ENCODE measurements around the gene TRPV2.

Gene TRPV2

GRCh38 chr17:16425202-16425601 is 9.8 kb downstream of the TRPV2 start:
- peaks cover 99% of the 10 kb centered on the region for H3K36me3 Mint-ChIP-seq
- DNase-seq (ENCODE audit: low spot score in 2 of 2) (no peak), ATAC-seq (no peak)
- H3K27ac Mint-ChIP-seq: no peak overlapping the region
- H3K4me1 Mint-ChIP-seq: peaks cover 21% of the 10 kb centered on the region
- H3K4me3 Mint-ChIP-seq: no peak overlapping the region
- no peaks in the 10 kb centered on the region for H3K9me3 Mint-ChIP-seq

- Mint-ChIP-seq H3K27ac (peak overlapping the region; percentile 78), H3K4me1 (peaks cover 14% of the 10 kb centered on the region), H3K4me3 (no peak overlapping the region), H3K9me3 (no peaks in the 10 kb centered on the region), H3K36me3 (peaks cover 99% of the 10 kb centered on the region)
- no peak for DNase-seq (ENCODE audit: low spot score in 2 of 2)
- ATAC-seq: no peak
Measured at GRCh38 chr17:16425698-16426659, 10.6 kb downstream of the TRPV2 start.

- peaks cover 12% of the 10 kb centered on the region for H3K4me1 Mint-ChIP-seq
- peaks cover 90% of the 10 kb centered on the region for H3K36me3 Mint-ChIP-seq
- peak overlapping the region; percentile 78 for H3K27ac Mint-ChIP-seq
- no peak for ATAC-seq
- no peaks in the 10 kb centered on the region for H3K9me3 Mint-ChIP-seq
- H3K4me3 Mint-ChIP-seq: no peak overlapping the region
- no peak for DNase-seq (ENCODE audit: low spot score in 2 of 2)
Measured at GRCh38 chr17:16427020-16427419, 11.6 kb downstream of the TRPV2 start.

DNA sequence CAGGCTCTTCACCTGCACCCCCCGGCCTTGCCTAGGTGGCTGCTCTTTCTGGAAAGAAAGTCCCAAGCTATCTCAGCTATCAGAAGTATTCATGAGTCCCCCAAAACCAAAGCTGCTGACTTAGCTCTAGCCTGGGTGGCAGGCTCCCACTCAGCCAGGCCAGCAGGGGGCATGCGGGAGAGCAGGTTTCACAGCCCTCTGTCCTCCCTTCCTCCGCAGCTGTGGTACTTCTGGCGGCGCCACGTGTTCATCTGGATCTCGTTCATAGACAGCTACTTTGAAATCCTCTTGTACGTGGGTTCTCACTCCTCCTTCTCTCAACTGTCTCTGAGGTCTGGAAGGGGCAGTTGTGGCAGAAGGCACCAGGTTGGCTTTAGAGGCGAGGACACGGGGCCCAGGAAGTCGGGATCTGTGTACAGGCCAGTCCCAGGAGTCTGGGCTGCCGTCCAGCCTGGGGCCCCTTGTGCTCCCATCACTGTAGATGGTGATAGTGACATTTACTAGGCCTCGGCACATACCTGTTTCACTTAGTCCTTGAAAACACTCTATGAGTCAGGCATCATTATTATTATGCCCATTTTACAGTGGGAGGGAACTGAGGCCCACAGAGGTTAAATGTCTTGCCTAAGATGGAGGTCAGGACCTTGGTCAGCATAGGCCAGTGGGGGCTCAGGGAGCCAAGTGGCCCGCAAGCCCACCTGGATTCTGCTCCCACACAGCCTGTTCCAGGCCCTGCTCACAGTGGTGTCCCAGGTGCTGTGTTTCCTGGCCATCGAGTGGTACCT is 12.9 kb downstream of the TRPV2 start:
- Mint-ChIP-seq H3K27ac (peak overlapping the region; percentile 85), H3K36me3 (peaks cover 88% of the 10 kb centered on the region), H3K9me3 (no peaks in the 10 kb centered on the region), H3K4me3 (no peak overlapping the region), H3K4me1 (peaks cover 12% of the 10 kb centered on the region)
- ATAC-seq (peak; percentile 74), DNase-seq (ENCODE audit: low spot score in 2 of 2) (peak in 1 of 2 donors; percentile 64)

GRCh38 chr17:16429083-16429482 is 13.7 kb downstream of the TRPV2 start:
- Mint-ChIP-seq H3K4me1 (peaks cover 12% of the 10 kb centered on the region), H3K27ac (peak overlapping the region; percentile 85), H3K36me3 (peaks cover 80% of the 10 kb centered on the region), H3K4me3 (no peak overlapping the region), H3K9me3 (no peaks in the 10 kb centered on the region)
- DNase-seq (ENCODE audit: low spot score in 2 of 2) (no peak), ATAC-seq (peak; percentile 6)

GRCh38 chr17:16430650-16431049 is 15.3 kb downstream of the TRPV2 start:
- Mint-ChIP-seq H3K9me3 (no peaks in the 10 kb centered on the region), H3K4me1 (peaks cover 15% of the 10 kb centered on the region), H3K36me3 (peaks cover 65% of the 10 kb centered on the region), H3K4me3 (no peak overlapping the region), H3K27ac (peak overlapping the region; percentile 85)
- no peak for ATAC-seq
- DNase-seq (ENCODE audit: low spot score in 2 of 2): no peak

DNA sequence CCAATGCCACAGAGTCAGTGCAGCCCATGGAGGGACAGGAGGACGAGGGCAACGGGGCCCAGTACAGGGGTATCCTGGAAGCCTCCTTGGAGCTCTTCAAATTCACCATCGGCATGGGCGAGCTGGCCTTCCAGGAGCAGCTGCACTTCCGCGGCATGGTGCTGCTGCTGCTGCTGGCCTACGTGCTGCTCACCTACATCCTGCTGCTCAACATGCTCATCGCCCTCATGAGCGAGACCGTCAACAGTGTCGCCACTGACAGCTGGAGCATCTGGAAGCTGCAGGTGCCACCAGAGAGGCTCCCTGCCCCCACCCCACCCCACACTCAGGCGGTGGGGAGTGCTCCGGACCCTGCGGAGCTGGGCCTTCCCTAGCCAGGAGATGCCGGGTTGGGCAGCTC is 16.6 kb downstream of the TRPV2 start:
- H3K4me3 Mint-ChIP-seq: no peak overlapping the region
- peaks cover 52% of the 10 kb centered on the region for H3K36me3 Mint-ChIP-seq
- no peak for ATAC-seq
- no peak for DNase-seq (ENCODE audit: low spot score in 2 of 2)
- peak overlapping the region; percentile 37 for H3K27ac Mint-ChIP-seq
- peaks cover 24% of the 10 kb centered on the region for H3K4me1 Mint-ChIP-seq
- no peaks in the 10 kb centered on the region for H3K9me3 Mint-ChIP-seq

DNA sequence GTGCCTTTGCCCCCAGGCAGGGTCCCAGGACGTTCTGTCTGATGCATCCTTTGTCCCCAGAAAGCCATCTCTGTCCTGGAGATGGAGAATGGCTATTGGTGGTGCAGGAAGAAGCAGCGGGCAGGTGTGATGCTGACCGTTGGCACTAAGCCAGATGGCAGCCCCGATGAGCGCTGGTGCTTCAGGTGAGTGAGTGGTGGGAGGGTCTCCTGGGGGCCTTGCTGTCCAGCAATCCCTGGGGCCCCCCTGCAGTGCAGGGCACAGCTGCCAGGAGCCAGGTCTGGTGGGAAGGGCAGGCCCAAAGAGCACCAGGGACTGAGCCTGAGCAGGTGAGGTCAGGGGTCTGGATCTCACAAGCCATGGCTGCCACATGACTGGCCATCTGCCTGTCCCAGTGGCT is 18.1 kb downstream of the TRPV2 start:
- H3K9me3 Mint-ChIP-seq: no peaks in the 10 kb centered on the region
- no peak for ATAC-seq
- peak overlapping the region; percentile 37 for H3K27ac Mint-ChIP-seq

GRCh38 chr17:16434662-16435061 is 19.3 kb downstream of the TRPV2 start:
- peaks cover 42% of the 10 kb centered on the region for H3K36me3 Mint-ChIP-seq
- H3K9me3 Mint-ChIP-seq: no peaks in the 10 kb centered on the region
- peak overlapping the region; percentile 95 for H3K27ac Mint-ChIP-seq
- DNase-seq (ENCODE audit: low spot score in 2 of 2) (no peak), ATAC-seq (no peak)
- H3K4me1 Mint-ChIP-seq: peaks cover 37% of the 10 kb centered on the region
- H3K4me3 Mint-ChIP-seq: no peak overlapping the region

More for the DNA sequence above, 18.1 kb downstream of the TRPV2 start:
- DNase-seq (ENCODE audit: low spot score in 2 of 2): no peak
- Mint-ChIP-seq H3K4me3 (no peak overlapping the region), H3K36me3 (peaks cover 42% of the 10 kb centered on the region), H3K4me1 (peaks cover 37% of the 10 kb centered on the region)

DNA sequence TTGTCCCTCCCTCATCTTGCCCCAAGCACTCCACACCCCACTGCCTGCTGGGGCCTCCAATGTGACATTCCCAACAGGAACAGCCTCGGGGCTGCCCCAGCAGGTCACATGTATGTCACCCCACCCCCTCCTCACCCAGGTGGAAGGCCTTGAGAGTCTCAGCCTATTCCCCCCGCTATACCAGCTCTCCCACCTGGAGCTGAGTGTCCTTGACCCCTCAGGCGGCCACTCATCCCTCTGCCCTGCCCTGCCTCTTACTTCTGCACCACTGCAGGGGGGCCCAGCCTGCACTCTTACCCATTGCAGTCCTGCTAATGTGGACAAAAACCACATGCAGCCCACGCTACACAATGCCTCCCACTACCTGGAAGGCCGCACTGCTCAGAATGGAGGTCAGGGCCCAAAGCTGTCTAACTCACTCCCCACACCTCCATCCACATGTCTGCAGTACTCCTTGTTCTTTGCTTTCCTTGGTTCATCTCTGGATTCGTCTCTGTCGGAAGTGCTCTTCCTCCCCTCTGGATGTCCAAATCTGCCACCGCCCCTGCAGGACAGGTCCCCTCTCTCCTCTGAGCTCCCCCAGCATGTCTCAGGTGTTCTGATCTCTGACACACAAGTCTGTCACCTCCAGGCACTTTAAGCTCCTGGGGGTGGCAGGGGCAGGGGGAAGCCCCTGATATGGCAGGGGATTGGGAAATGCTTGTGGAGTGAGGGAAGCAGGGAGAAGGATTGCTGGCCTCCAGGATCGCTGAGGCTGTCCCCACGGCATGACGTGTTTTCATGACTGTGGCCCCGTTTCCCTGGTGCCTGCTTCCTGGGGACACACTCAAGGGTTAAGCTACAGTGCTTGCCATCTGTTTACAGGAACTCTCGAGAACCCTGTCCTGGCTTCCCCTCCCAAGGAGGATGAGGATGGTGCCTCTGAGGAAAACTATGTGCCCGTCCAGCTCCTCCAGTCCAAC is 20.8 kb downstream of the TRPV2 start:
- no peaks in the 10 kb centered on the region for H3K9me3 Mint-ChIP-seq
- H3K4me3 Mint-ChIP-seq: no peak overlapping the region
- peaks cover 42% of the 10 kb centered on the region for H3K4me1 Mint-ChIP-seq
- peak overlapping the region; percentile 95 for H3K27ac Mint-ChIP-seq
- DNase-seq (ENCODE audit: low spot score in 2 of 2): no peak
- ATAC-seq: no peak
- peaks cover 44% of the 10 kb centered on the region for H3K36me3 Mint-ChIP-seq

DNA sequence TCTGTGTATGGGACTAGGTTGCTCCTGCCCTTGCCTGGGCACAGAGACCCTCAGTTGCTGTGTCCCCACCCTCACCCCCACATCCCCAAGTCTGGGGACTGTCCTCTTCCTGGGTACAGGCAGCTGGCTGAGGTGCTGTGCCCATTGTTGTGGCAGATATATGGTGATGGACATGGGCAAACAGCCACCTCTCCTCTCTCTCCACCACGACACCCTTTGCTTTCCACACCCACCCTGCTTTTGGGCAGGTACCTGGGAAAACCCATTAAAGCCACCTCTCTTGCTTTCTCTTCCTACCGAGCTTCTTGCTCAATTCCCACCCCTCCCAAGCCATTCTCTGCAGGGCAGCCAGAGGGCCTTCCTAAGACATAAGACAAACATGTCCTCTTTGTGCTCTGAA is 21.7 kb downstream of the TRPV2 start:
- no peaks in the 10 kb centered on the region for H3K9me3 Mint-ChIP-seq
- peaks cover 48% of the 10 kb centered on the region for H3K4me1 Mint-ChIP-seq
- H3K36me3 Mint-ChIP-seq: peaks cover 51% of the 10 kb centered on the region
- H3K27ac Mint-ChIP-seq: peak overlapping the region; percentile 98
- no peak overlapping the region for H3K4me3 Mint-ChIP-seq
- DNase-seq (ENCODE audit: low spot score in 2 of 2): no peak
- ATAC-seq: no peak

DNA sequence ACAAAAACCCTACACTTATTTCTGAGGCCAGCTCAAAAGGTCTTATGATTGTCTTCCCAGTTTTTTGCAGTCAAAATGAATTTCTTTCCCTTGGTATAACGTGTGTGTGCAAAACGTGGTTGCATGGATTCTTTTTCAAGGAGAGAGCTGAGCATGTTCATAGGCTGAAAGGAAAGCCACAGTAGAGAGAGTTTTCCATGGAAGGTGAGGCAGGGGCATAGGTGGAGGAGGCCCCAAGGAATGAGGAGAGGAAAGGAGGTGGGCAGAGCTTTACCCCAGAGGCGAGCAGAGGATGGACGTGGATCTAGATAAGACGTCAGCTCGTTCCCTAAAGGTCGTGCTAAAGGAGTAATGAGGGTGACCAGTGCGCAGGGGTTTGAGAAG is 22.8 kb downstream of the TRPV2 start:
- Mint-ChIP-seq H3K9me3 (no peaks in the 10 kb centered on the region), H3K4me1 (peaks cover 59% of the 10 kb centered on the region), H3K27ac (peak overlapping the region; percentile 98), H3K4me3 (peak overlapping the region; percentile 90), H3K36me3 (peaks cover 52% of the 10 kb centered on the region)
- ATAC-seq (no peak), DNase-seq (ENCODE audit: low spot score in 2 of 2) (no peak)

DNA sequence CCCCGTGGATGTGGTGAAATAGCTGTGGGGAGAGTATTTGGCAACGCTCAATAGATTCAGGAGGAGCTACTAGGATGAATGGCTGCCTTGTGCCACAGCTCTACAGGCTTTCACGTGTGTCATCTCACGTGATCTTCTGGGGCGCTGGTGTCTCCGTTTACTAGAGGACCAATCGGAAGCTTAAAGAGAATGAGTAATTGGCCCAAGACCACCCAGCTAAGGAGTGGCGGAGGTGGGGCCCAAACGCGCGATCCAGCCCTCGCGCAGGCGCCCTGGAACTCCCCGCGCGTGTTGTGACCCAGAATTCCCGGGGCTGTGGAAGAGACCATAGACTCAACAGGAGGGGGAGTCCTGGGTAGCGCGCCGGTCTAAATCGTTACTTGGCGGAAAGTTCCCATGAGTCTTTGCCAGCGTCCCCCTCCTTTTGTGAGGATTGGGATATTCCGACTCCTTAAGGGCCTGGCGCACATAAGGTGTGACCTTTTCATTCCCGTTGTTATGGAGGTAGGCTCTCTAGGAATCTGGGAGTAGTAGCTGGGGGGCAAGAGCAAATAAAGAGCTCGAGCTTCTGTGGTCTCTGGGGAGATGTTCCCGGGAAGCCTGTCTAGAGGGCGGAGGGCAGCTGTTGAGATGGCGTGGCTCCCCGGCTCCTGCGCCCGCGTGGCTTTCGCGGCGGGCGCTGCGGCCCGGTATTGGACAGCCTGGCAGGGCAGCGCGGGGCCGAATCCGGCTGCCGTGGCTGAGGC is 23.4 kb downstream of the TRPV2 start:
- peak; percentile 86 to 96 for DNase-seq (ENCODE audit: low spot score in 2 of 2)
- peaks cover 58% of the 10 kb centered on the region for H3K36me3 Mint-ChIP-seq
- peaks cover 61% of the 10 kb centered on the region for H3K4me1 Mint-ChIP-seq
- H3K4me3 Mint-ChIP-seq: peak overlapping the region; percentile 90
- H3K9me3 Mint-ChIP-seq: no peaks in the 10 kb centered on the region
- ATAC-seq: peak; percentile 92
- peak overlapping the region; percentile 98 for H3K27ac Mint-ChIP-seq

DNA sequence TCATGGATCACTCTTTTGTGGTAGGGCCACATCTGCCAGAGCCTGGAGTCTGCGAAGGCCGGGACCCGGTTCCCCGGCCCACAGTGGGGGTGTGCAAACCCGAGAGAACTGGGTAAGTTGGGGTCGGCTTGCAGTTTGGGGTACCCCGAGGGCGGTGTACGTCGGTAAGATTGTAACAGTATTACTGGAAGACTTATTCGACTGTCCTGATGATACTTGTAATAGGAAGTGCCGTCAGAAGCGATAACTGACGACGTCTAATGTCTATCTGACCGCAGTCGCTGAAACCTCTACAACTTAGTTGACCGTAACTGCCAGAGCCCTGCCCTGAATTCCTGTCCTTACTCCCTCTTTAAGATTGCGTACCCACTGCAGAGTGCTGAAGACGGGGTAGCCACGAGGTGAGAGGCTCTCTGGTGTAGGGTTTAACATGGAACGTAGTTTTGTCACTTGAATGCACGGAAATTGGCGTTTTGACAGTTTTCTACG is 24.0 kb downstream of the TRPV2 start:
- Mint-ChIP-seq H3K36me3 (peaks cover 64% of the 10 kb centered on the region), H3K4me3 (peak overlapping the region; percentile 90), H3K27ac (peak overlapping the region; percentile 98), H3K9me3 (no peaks in the 10 kb centered on the region), H3K4me1 (peaks cover 68% of the 10 kb centered on the region)
- ATAC-seq: peak; percentile 1
- DNase-seq (ENCODE audit: low spot score in 2 of 2): no peak

Measured in stimulated activated effector memory CD8-positive, alpha-beta T cell treated with anti-CD3 and anti-CD28 coated beads, Interleukin-12 subunit alpha, Interleukin-12 subunit beta, amount 100 ng/mL, for 72 hours (primary cell).